ENCODE measurements around the gene TMPRSS4.

DNA sequence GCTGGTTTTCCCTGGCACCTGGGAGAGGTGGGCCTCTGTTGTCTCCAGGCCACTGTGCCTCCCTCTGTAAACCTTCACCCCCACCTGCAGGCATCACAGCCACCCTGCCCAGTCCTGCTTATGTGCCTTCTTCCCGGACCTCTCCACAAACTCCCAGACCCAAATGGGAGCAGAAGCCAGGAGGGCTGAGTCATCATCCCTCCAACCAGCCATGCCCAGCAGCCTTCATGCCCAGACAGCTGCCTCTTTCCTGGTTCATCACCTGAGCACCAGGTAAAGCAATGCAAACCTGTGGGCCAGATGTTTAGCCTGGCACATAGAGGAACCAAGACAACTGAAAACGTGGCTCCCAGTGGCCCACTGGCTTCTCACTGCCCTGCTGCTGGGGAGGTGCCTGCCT lies 2.1 kb upstream of the TMPRSS4 start:
- TF ChIP-seq, protein P1, sequence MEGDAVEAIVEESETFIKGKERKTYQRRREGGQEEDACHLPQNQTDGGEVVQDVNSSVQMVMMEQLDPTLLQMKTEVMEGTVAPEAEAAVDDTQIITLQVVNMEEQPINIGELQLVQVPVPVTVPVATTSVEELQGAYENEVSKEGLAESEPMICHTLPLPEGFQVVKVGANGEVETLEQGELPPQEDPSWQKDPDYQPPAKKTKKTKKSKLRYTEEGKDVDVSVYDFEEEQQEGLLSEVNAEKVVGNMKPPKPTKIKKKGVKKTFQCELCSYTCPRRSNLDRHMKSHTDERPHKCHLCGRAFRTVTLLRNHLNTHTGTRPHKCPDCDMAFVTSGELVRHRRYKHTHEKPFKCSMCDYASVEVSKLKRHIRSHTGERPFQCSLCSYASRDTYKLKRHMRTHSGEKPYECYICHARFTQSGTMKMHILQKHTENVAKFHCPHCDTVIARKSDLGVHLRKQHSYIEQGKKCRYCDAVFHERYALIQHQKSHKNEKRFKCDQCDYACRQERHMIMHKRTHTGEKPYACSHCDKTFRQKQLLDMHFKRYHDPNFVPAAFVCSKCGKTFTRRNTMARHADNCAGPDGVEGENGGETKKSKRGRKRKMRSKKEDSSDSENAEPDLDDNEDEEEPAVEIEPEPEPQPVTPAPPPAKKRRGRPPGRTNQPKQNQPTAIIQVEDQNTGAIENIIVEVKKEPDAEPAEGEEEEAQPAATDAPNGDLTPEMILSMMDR (IDR thresholded peaks at IDR 0.05): no peak
- TF ChIP-seq POLR2A (IDR thresholded peaks at IDR 0.05): no peak

Data from right lobe of liver (tissue), 4 donors.